Tibial artery (tissue), 4 donors: Measurements from ENCODE around the gene TBC1D8.

Experiments
- DNase-seq, 2 donors: peaks; one replicate each; pipeline ENCODE4 v3.0.0-alpha.2; 2019
- H3K27ac ChIP-seq, 2 donors: fragments of 200-600 bp; sonication (generic) in 1 of 2; 1 replicate in 1 of 2; 2 replicates in 1 of 2; pipeline ENCODE4 v1.5.1; 2018 to 2019; ENCODE audit warnings: mild to moderate bottlenecking in 1 of 2
- H3K27me3 ChIP-seq, 2 donors: fragments of 200-600 bp; sonication (generic) in 1 of 2; one replicate each; pipeline versions ENCODE4 v1.5.1 to v1.6.0; 2016 to 2019
- H3K36me3 ChIP-seq, 3 donors: fragments of 200-600 bp; sonication (generic) in 2 of 3; one replicate each; pipeline ENCODE4 v1.5.1; 2016 to 2019; ENCODE audit warnings: mild to moderate bottlenecking in 2 of 3
- H3K4me1 ChIP-seq, 4 donors: fragments of 200-600 bp; sonication (generic) in 2 of 4; 1 replicate in 3 of 4; 2 replicates in 1 of 4; pipeline ENCODE4 v1.5.1; 2016 to 2019
- H3K4me3 ChIP-seq, 2 donors: fragments of 200-600 bp; sonication (generic) in 1 of 2; 1 replicate in 1 of 2; 2 replicates in 1 of 2; pipeline ENCODE4 v1.5.1; 2018 to 2019; ENCODE audit warnings: mild to moderate bottlenecking in 2 of 2
- H3K9me3 ChIP-seq, 3 donors: fragments of 200-600 bp; sonication (generic) in 1 of 3; one replicate each; pipeline ENCODE4 v1.5.1; 2016 to 2019
- CTCF ChIP-seq, 2 experiments: fragments of 200-600 bp in 1 of 2; fragments of 450-650 bp in 1 of 2; IDR thresholded peaks; one replicate each; pipeline ENCODE4 v1.5.1; 2017 to 2019; ENCODE audit warnings: antibody characterized with exemption in 2 of 2, mild to moderate bottlenecking in 1 of 2, moderate library complexity in 1 of 2
- intact Hi-C: fragments of 100-400 bp; cut with DNase I; formaldehyde crosslinking; loops from one replicate; pipeline ENCODE4 v1.15.0; 2023; ENCODE audit warnings: low total_unique reads

TBC1D8 gene

GRCh38 chr2:101094351-101094750, 56.8 kb downstream of the TBC1D8 start:
- Histone ChIP-seq H3K9me3 (no peaks in the 10 kb centered on the region), H3K4me1 (no peaks in the 10 kb centered on the region), H3K4me3 (no peak overlapping the region), H3K27me3 (no peaks in the 10 kb centered on the region), H3K27ac (no peak overlapping the region), H3K36me3 (no peaks in the 10 kb centered on the region)
- no peak for DNase-seq
- TF ChIP-seq CTCF (IDR thresholded peaks at IDR 0.05) = no peak
- intact Hi-C loops = no loop called here

- peaks cover 0 to 5% (median 0%) of the 10 kb centered on the region in 4 donors for H3K4me1 ChIP-seq
- TF ChIP-seq CTCF (IDR thresholded peaks at IDR 0.05) = no peak
- no peaks in the 10 kb centered on the region for H3K9me3 ChIP-seq
- DNase-seq = no peak
- intact Hi-C loops = no loop called here
- peaks cover 0 to 7% (median 0%) of the 10 kb centered on the region in 3 donors for H3K36me3 ChIP-seq
- no peaks in the 10 kb centered on the region for H3K27me3 ChIP-seq
- no peak overlapping the region for H3K4me3 ChIP-seq
- H3K27ac ChIP-seq = no peak overlapping the region
Observed at GRCh38 chr2:101089942-101090799, 61.0 kb downstream of the TBC1D8 start.

- no peaks in the 10 kb centered on the region for H3K27me3 ChIP-seq
- no peak overlapping the region for H3K27ac ChIP-seq
- peaks cover 0 to 7% (median 0%) of the 10 kb centered on the region in 3 donors for H3K36me3 ChIP-seq
- DNase-seq = no peak
- TF ChIP-seq CTCF (IDR thresholded peaks at IDR 0.05) = no peak
- intact Hi-C loops = no loop called here
- no peak overlapping the region for H3K4me3 ChIP-seq
- H3K4me1 ChIP-seq = peaks cover 0 to 5% (median 0%) of the 10 kb centered on the region in 4 donors
- H3K9me3 ChIP-seq = no peaks in the 10 kb centered on the region
Observed at GRCh38 chr2:101089419-101089818, 61.8 kb downstream of the TBC1D8 start.

GRCh38 chr2:101087638-101088037, 63.5 kb downstream of the TBC1D8 start:
- no peak overlapping the region for H3K27ac ChIP-seq
- H3K36me3 ChIP-seq = peaks cover 0 to 7% (median 0%) of the 10 kb centered on the region in 3 donors

GRCh38 chr2:101083613-101084012, 67.6 kb downstream of the TBC1D8 start:
- peaks cover 0 to 5% (median 0%) of the 10 kb centered on the region in 4 donors for H3K4me1 ChIP-seq
- H3K4me3 ChIP-seq = no peak overlapping the region
- H3K27ac ChIP-seq = no peak overlapping the region
- H3K9me3 ChIP-seq = no peaks in the 10 kb centered on the region
- H3K27me3 ChIP-seq = no peaks in the 10 kb centered on the region
- intact Hi-C loops = no loop called here
- TF ChIP-seq CTCF (IDR thresholded peaks at IDR 0.05) = no peak
- DNase-seq = no peak
- peaks cover 0 to 7% (median 0%) of the 10 kb centered on the region in 3 donors for H3K36me3 ChIP-seq

More at GRCh38 chr2:101087638-101088037, 63.5 kb downstream of the TBC1D8 start:
- Histone ChIP-seq H3K4me1 (peaks cover 0 to 5% (median 0%) of the 10 kb centered on the region in 4 donors), H3K9me3 (no peaks in the 10 kb centered on the region), H3K27me3 (no peaks in the 10 kb centered on the region), H3K4me3 (no peak overlapping the region)
- intact Hi-C loops = no loop called here
- no peak for DNase-seq
- TF ChIP-seq CTCF (IDR thresholded peaks at IDR 0.05) = no peak
